Measurements from ENCODE around the gene HADH.
A peak's percentile ranks its signal among the peaks of the same experiment; 100 is the strongest.

The HADH gene

DNA sequence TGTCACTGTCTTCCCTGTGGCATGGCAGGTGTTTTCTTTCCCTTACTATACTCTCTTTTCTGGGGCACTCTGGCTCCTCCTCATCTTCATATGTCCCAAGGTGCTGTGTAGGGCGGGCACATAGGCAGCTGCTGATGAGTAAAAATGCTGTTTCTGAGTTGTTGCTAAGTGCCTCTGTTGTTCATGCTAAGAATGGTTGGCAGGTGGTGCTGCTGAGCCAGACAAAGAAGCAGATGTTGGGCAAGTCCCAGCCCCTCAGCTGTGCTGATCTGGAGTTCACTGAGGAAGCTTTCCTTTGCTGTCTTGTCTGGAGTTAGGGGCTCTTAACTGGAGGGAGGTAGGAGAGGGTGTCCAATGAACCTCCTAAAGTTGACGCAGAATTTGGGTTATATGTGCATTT, 40.6 kb downstream of the HADH start:
- Mint-ChIP-seq H3K4me1 (peaks cover 77% of the 10 kb centered on the region), H3K36me3 (peaks cover 58% of the 10 kb centered on the region), H3K9me3 (peaks cover 4% of the 10 kb centered on the region), H3K4me3 (no peak overlapping the region), H3K27ac (peak overlapping the region; percentile 83), H3K27me3 (no peaks in the 10 kb centered on the region)
- peak; percentile 86 for DNase-seq
- CTCF ChIA-PET, result interaction anchor here (0.7 to 5.5 kb wide), 46 partner anchors 10 to 607 kb away, joined by 3 to 55 read pairs (median 5); no protein-coding TSS in a partner anchor

DNA sequence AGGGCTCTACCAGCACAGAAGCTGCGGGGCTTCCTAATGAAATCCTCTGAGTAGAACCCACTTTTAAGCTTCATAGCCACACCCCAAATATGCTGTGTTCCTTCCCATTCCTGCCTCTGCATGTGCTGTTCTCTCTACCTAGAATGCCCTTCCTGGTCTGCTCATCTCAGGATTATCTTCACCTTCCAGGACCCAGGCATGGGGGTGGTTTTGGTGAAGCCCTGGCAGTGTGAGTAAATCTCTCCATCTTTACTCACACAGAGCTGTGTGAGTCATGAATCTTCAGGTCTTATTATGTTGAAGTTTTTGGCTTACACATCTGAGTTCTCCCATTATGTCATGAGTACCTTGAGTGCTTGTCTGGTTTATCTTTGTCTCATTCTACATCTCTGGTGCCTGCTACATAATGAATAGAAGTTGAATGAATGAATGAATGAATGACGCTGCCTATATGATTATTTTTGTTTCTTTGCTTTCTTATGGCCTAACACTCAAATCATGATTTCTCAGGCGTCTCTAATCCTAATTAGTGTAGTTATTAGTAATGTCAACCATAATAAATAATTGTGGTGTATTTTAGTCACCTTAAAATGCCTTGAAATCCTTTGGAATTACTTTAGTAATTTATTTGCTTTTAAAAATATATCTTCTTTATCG, 41.9 kb downstream of the HADH start:
- Mint-ChIP-seq H3K27me3 (no peaks in the 10 kb centered on the region), H3K27ac (no peak overlapping the region), H3K4me3 (no peak overlapping the region), H3K4me1 (peaks cover 85% of the 10 kb centered on the region), H3K36me3 (peaks cover 57% of the 10 kb centered on the region), H3K9me3 (peaks cover 4% of the 10 kb centered on the region)
- DNase-seq, result no peak
- CTCF ChIA-PET, result interaction anchor here (0.6 to 5.5 kb wide), 20 partner anchors 12 to 540 kb away, joined by 3 to 55 read pairs (median 8); no protein-coding TSS in a partner anchor

DNA sequence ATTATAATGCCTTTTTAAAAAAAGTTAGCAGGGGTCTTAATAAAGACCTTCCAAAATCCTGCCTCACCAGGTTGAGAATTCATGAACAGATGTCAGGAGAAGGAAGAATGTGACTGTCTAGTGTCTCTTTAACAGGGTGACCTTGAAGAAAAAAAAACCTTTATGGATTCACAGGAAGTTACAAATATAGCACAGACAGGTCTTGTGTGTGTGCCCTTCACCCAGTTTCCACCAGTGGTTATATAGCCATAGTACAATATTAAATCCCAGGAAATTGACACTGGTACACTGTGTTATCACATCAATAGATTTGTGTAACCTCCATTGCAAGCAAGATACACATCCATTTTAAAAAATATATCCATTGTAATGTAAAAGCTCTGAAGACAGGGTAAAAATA, 43.7 kb downstream of the HADH start:
- Mint-ChIP-seq H3K4me3 (no peak overlapping the region), H3K9me3 (peaks cover 4% of the 10 kb centered on the region), H3K27ac (no peak overlapping the region), H3K36me3 (peaks cover 46% of the 10 kb centered on the region), H3K4me1 (peaks cover 92% of the 10 kb centered on the region), H3K27me3 (no peaks in the 10 kb centered on the region)
- no peak for DNase-seq
- CTCF ChIA-PET, result interaction anchor here (1.2 to 4.3 kb wide), 6 partner anchors 12 to 539 kb away, joined by 3 to 18 read pairs (median 4); no protein-coding TSS in a partner anchor

GRCh38 chr4:108034565-108034964, 44.9 kb downstream of the HADH start:
- H3K27ac Mint-ChIP-seq, result peak overlapping the region; percentile 58
- CTCF ChIA-PET, result interaction anchor here (1.1 to 4.3 kb wide), 7 partner anchors 16 to 538 kb away, joined by 3 to 18 read pairs (median 4); no protein-coding TSS in a partner anchor
- no peaks in the 10 kb centered on the region for H3K27me3 Mint-ChIP-seq
- H3K36me3 Mint-ChIP-seq, result peaks cover 39% of the 10 kb centered on the region
- H3K4me1 Mint-ChIP-seq, result peaks cover 81% of the 10 kb centered on the region
- DNase-seq, result no peak
- H3K9me3 Mint-ChIP-seq, result peaks cover 4% of the 10 kb centered on the region
- H3K4me3 Mint-ChIP-seq, result peak overlapping the region; percentile 29

- Mint-ChIP-seq H3K27ac (peak overlapping the region; percentile 98), H3K4me3 (peak overlapping the region; percentile 57), H3K4me1 (peaks cover 69% of the 10 kb centered on the region), H3K27me3 (no peaks in the 10 kb centered on the region), H3K9me3 (peaks cover 4% of the 10 kb centered on the region), H3K36me3 (peaks cover 38% of the 10 kb centered on the region)
- DNase-seq, result no peak
- CTCF ChIA-PET, result interaction anchor here (0.7 to 4.3 kb wide), 7 partner anchors 11 to 537 kb away, joined by 3 to 18 read pairs (median 4); no protein-coding TSS in a partner anchor
Observed at GRCh38 chr4:108035691-108036090, 46.0 kb downstream of the HADH start.

DNA sequence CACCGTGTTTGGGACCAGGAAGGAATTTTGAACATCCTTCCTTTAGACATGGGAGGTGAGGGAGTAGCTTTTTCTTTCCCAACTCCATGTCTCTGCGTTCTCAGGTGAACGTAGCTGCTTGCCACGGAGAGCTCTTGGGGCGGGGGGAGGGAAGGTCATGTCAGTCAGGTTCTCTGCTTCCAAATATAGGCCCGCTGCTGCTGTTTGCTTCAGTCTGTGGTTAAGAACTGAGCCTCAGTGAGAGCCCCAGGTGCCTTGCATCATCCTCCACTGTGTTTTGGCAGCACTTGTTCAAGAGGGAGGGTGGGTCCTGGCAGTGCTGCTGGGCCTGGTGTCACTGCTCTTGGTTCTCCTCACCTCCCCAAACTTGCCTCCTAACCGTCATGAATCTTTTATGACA, 46.5 kb downstream of the HADH start:
- peaks cover 4% of the 10 kb centered on the region for H3K9me3 Mint-ChIP-seq
- H3K4me3 Mint-ChIP-seq, result peak overlapping the region; percentile 57
- DNase-seq, result peak; percentile 88
- H3K27me3 Mint-ChIP-seq, result no peaks in the 10 kb centered on the region
- H3K36me3 Mint-ChIP-seq, result peaks cover 36% of the 10 kb centered on the region
- H3K4me1 Mint-ChIP-seq, result peaks cover 64% of the 10 kb centered on the region
- CTCF ChIA-PET, result interaction anchor here (0.9 to 4.3 kb wide), 4 partner anchors 10 to 72 kb away, joined by 3 to 18 read pairs (median 5); no protein-coding TSS in a partner anchor
- peak overlapping the region; percentile 98 for H3K27ac Mint-ChIP-seq

- CTCF ChIA-PET, result interaction anchor here (0.6 kb wide), 1 partner anchor 488 kb away, joined by 3 read pairs; no protein-coding TSS in a partner anchor
- no peak overlapping the region for H3K4me3 Mint-ChIP-seq
- H3K36me3 Mint-ChIP-seq, result peaks cover 29% of the 10 kb centered on the region
- peaks cover 2% of the 10 kb centered on the region for H3K9me3 Mint-ChIP-seq
- peak overlapping the region; percentile 28 for H3K27ac Mint-ChIP-seq
- peaks cover 52% of the 10 kb centered on the region for H3K4me1 Mint-ChIP-seq
- DNase-seq, result no peak
- no peaks in the 10 kb centered on the region for H3K27me3 Mint-ChIP-seq
Observed at GRCh38 chr4:108037884-108038283, 48.2 kb downstream of the HADH start.

DNA sequence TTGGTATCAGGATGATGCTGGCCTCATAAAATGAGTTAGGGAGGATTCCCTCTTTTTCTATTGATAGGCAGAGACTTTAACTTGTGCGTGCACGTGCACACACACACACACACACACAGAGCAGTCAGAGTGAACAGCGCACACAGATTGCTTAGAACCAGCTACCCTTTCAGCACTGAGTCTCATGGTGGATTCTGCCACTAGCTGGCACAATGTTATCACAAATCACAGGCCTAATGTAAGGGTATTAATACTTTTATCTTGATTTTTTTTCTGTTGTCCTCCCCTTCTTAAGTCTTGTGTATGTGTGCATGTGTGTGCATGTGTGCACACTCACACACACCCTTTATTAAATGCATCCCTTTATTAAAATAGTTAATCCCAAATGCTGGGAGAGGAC, 53.2 kb downstream of the HADH start:
- Mint-ChIP-seq H3K4me3 (no peak overlapping the region), H3K9me3 (peaks cover 2% of the 10 kb centered on the region), H3K27me3 (no peaks in the 10 kb centered on the region), H3K4me1 (peaks cover 39% of the 10 kb centered on the region), H3K36me3 (peaks cover 34% of the 10 kb centered on the region), H3K27ac (no peak overlapping the region)
- CTCF ChIA-PET, result interaction anchor here (0.5 to 4.4 kb wide), 4 partner anchors 13 to 530 kb away, joined by 3 to 26 read pairs (median 8); no protein-coding TSS in a partner anchor
- DNase-seq, result no peak

DNA sequence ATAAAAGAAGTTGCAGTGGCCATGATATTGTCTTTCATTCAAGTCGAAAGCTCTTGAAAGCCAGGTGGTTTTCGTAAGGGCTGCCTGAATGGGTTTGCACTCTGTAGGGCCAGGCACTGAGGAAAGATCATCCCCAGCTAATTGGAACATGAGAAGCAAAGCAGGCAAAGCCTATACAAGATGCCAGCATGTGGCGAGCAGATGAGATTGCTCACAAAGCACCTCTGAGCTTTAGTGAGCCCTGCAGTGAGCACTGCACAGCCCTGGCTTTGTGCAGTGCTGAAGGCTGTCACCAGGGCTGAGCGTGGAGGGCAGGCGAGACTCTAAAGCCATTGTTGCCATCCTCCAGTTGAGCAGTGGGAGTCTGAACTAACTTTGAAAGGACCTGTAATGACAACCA, 53.8 kb downstream of the HADH start:
- Mint-ChIP-seq H3K4me3 (no peak overlapping the region), H3K36me3 (peaks cover 39% of the 10 kb centered on the region), H3K4me1 (peaks cover 40% of the 10 kb centered on the region), H3K27ac (peak overlapping the region; percentile 74), H3K9me3 (peaks cover 2% of the 10 kb centered on the region), H3K27me3 (no peaks in the 10 kb centered on the region)
- CTCF ChIA-PET, result interaction anchor here (0.5 to 4.4 kb wide), 4 partner anchors 13 to 529 kb away, joined by 3 to 26 read pairs (median 8); no protein-coding TSS in a partner anchor
- no peak for DNase-seq

DNA sequence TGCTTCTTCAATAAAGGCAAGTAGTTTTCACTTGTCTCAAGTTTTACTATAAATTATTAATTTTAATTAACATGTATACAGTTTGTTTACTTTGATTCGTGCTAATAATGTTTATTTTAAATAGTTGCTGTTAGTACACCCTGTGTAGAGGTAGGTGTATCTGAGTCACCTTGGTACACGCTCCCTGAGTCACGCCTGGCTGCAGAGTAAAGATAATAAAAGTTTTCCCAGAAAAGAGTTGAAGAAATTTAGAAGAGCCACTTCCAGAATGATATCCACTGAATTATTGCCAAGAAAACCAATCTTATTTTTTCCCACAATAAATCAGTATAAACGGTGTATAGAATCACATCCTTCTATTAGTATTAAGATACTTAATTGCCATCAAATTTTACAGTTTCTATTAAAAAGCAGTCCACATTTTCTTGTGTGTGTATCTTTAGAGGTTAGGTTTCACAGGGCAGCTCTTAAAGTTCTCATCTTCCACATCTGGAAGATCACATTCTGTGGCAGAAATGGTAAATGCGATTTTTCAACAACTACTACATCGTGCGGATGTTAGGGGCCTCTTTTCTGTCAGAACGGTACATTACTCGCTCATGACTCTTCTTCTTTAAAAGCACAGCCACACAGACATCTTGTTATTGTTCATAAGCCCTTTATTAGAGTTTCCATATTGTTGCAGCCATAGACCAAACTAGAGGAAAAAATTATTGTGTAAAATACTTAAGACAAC, 55.4 kb downstream of the HADH start:
- Mint-ChIP-seq H3K4me1 (peaks cover 56% of the 10 kb centered on the region), H3K36me3 (peaks cover 54% of the 10 kb centered on the region), H3K4me3 (no peak overlapping the region), H3K27ac (peak overlapping the region; percentile 66), H3K9me3 (peaks cover 2% of the 10 kb centered on the region), H3K27me3 (no peaks in the 10 kb centered on the region)
- no peak for DNase-seq
- CTCF ChIA-PET, result interaction anchor here (1.5 to 4.4 kb wide), 3 partner anchors 15 to 528 kb away, joined by 3 to 26 read pairs (median 9); no protein-coding TSS in a partner anchor

GRCh38 chr4:108045687-108046024, 56.0 kb downstream of the HADH start:
- Mint-ChIP-seq H3K9me3 (peaks cover 2% of the 10 kb centered on the region), H3K27ac (peak overlapping the region; percentile 66), H3K4me3 (no peak overlapping the region), H3K27me3 (no peaks in the 10 kb centered on the region), H3K36me3 (peaks cover 54% of the 10 kb centered on the region), H3K4me1 (peaks cover 61% of the 10 kb centered on the region)
- CTCF ChIA-PET, result interaction anchor here (0.9 to 4.4 kb wide), 4 partner anchors 10 to 448 kb away, joined by 3 to 26 read pairs (median 4); no protein-coding TSS in a partner anchor
- no peak for DNase-seq

- DNase-seq, result no peak
- Mint-ChIP-seq H3K27ac (no peak overlapping the region), H3K4me1 (peaks cover 77% of the 10 kb centered on the region), H3K9me3 (no peaks in the 10 kb centered on the region), H3K4me3 (no peak overlapping the region), H3K36me3 (peaks cover 67% of the 10 kb centered on the region), H3K27me3 (no peaks in the 10 kb centered on the region)
- CTCF ChIA-PET, result interaction anchor here (1.0 to 2.0 kb wide), 3 partner anchors 11 to 29 kb away, joined by 3 to 6 read pairs (median 4); no protein-coding TSS in a partner anchor
Observed at GRCh38 chr4:108047199-108047598, 57.5 kb downstream of the HADH start.

DNA sequence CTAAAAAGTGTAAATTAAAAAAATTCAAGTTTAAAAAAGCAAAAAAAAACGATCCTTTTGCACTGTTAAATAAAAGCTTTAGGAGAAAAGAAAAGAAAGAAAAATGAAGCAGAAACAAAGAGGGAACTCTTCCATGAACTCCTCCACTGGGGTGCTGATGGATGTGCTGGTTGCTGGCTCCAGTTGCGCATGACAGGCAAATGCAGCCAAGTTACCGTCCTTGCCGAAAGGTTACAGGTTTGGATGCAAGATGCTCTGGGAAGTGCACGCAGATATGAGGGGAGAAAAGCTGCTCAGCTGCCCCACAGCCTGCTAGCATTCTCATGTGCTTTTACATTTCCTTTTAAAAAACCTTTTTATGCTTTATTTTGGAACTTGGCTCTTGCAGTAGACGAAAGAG, 58.5 kb downstream of the HADH start:
- no peaks in the 10 kb centered on the region for H3K27me3 Mint-ChIP-seq
- no peak for DNase-seq
- H3K27ac Mint-ChIP-seq, result peak overlapping the region; percentile 54
- H3K36me3 Mint-ChIP-seq, result peaks cover 74% of the 10 kb centered on the region
- no peak overlapping the region for H3K4me3 Mint-ChIP-seq
- no peaks in the 10 kb centered on the region for H3K9me3 Mint-ChIP-seq
- CTCF ChIA-PET, result interaction anchor here (1.7 kb wide), 1 partner anchor 18 kb away, joined by 4 read pairs; no protein-coding TSS in a partner anchor
- H3K4me1 Mint-ChIP-seq, result peaks cover 85% of the 10 kb centered on the region

DNA sequence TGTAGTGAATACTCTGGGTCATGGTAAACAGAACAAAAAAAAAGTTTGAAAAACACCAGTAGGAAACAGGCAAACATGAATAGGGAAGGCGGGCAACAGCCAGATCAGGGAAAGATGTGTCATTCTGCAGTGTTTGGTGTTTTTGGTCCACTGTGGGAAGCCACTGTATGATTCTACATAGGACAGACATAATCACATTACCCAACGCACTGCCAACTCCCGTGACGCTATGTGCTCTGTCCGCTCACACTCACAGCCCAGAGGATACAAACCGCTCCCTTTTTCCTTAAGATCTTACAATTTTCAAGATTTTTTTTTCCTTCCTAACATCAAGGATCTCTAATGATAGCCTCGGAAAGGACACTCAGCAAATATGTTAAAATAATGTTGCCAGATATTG, 59.3 kb downstream of the HADH start:
- CTCF ChIA-PET, result interaction anchor here (0.9 kb wide), 1 partner anchor 464 kb away, joined by 3 read pairs; no protein-coding TSS in a partner anchor
- H3K4me1 Mint-ChIP-seq, result peaks cover 85% of the 10 kb centered on the region
- no peaks in the 10 kb centered on the region for H3K9me3 Mint-ChIP-seq
- H3K36me3 Mint-ChIP-seq, result peaks cover 80% of the 10 kb centered on the region
- H3K27me3 Mint-ChIP-seq, result no peaks in the 10 kb centered on the region
- peak overlapping the region; percentile 74 for H3K4me3 Mint-ChIP-seq
- no peak for DNase-seq
- H3K27ac Mint-ChIP-seq, result peak overlapping the region; percentile 97
